ENCODE data around the gene DAZL. TPM values are rescaled to one million over a fixed set of nuclear protein-coding genes. Genes with fewer than 3 reads are reported as not detected.

DAZL gene
- total RNA-seq, 1 experiment from 2014 or later, result 3.9 TPM

GRCh38 chr3:16595778-16596177 lies 9.4 kb downstream of the DAZL start (continued):
- TF ChIP-seq PRDM15 (CRISPR knock-in tag; IDR thresholded peaks at IDR 0.05), result no peak
- TF ChIP-seq USF1 (CRISPR knock-in tag; IDR thresholded peaks at IDR 0.05), result no peak
- TF ChIP-seq JUN (CRISPR knock-in tag; IDR thresholded peaks at IDR 0.05), result no peak
- TF ChIP-seq FOXK1 (CRISPR knock-in tag; IDR thresholded peaks at IDR 0.05), result no peak
- TF ChIP-seq NFYB (CRISPR knock-in tag; conservative IDR thresholded peaks at IDR 0.05; ENCODE audit: low read depth), result no peak
- no peak for TF ChIP-seq ZSCAN18 (CRISPR knock-in tag; IDR thresholded peaks at IDR 0.05)
- TF ChIP-seq IRF1 (CRISPR knock-in tag; IDR thresholded peaks at IDR 0.05), result no peak
- no peak for TF ChIP-seq ZNF512 (CRISPR knock-in tag; IDR thresholded peaks at IDR 0.05; ENCODE audit: borderline replicate concordance)
- TF ChIP-seq E2F1 (CRISPR knock-in tag; IDR thresholded peaks at IDR 0.05), result no peak
- no peak for TF ChIP-seq SP1 (CRISPR knock-in tag; conservative IDR thresholded peaks at IDR 0.05)
- no peak for TF ChIP-seq FOXP1 (CRISPR knock-in tag; IDR thresholded peaks at IDR 0.05; ENCODE audit: borderline replicate concordance)
- TF ChIP-seq USF2 (CRISPR knock-in tag; IDR thresholded peaks at IDR 0.05), result no peak

GRCh38 chr3:16589867-16590624 lies 15.2 kb downstream of the DAZL start:
- POLR2A ChIA-PET, result no interaction called here
- DNase-seq (ENCODE audit: low spot score), result no peak
- no peak overlapping the region for H3K27ac Mint-ChIP-seq
- no peak overlapping the region for H3K4me3 Mint-ChIP-seq
- H3K9me3 Mint-ChIP-seq, result no peaks in the 10 kb centered on the region
- TF ChIP-seq ZNF281 (CRISPR knock-in tag; IDR thresholded peaks at IDR 0.05) (no peak), NR2C2 (CRISPR knock-in tag; IDR thresholded peaks at IDR 0.05) (no peak), ZNF423 (CRISPR knock-in tag; IDR thresholded peaks at IDR 0.05) (no peak), ZNF138 (CRISPR knock-in tag; conservative IDR thresholded peaks at IDR 0.05) (no peak), MAX (CRISPR knock-in tag; IDR thresholded peaks at IDR 0.05) (no peak), ZNF263 (CRISPR knock-in tag; IDR thresholded peaks at IDR 0.05; ENCODE audit: low read depth) (no peak)
- CTCF ChIA-PET, result no interaction called here
- H3K36me3 Mint-ChIP-seq, result no peaks in the 10 kb centered on the region
- H3K4me1 Mint-ChIP-seq, result no peaks in the 10 kb centered on the region
- no peaks in the 10 kb centered on the region; the same call in 1 of the 2 replicates for H3K27me3 Mint-ChIP-seq (ENCODE audit: low read depth)
- ATAC-seq, result no peak
